Amygdala (tissue), 56 donors: Measurements from ENCODE around the gene ABLIM2.

ENCODE experiments used
- DNase-seq, 56 donors: peaks; one replicate each; lab custom pipeline; 2025; lab: John Stamatoyannopoulos, UW

ABLIM2 gene

GRCh38 chr4:8194306-8195242, 36.0 kb upstream of the ABLIM2 start:
- DNase-seq: no peak

- DNase-seq: peak in 12 of 56 donors; percentile 7 to 55 (median 31)
These were observed 34.4 kb upstream of the ABLIM2 start for GRCh38 chr4:8192748-8193738.

GRCh38 chr4:8191136-8191747, 32.6 kb upstream of the ABLIM2 start:
- peak in 30 of 56 donors; percentile 21 to 82 (median 38) for DNase-seq

GRCh38 chr4:8189551-8190466, 31.2 kb upstream of the ABLIM2 start:
- peak in 2 of 56 donors; percentile 10 to 45 for DNase-seq

- DNase-seq: peak in 39 of 56 donors; percentile 15 to 79 (median 49)
These were observed 30.3 kb upstream of the ABLIM2 start for GRCh38 chr4:8188743-8189550.

- DNase-seq: no peak
These were observed 29.5 kb upstream of the ABLIM2 start for GRCh38 chr4:8188085-8188484.

GRCh38 chr4:8185930-8186329, 27.3 kb upstream of the ABLIM2 start:
- DNase-seq: no peak

- no peak for DNase-seq
These were observed 26.7 kb upstream of the ABLIM2 start for GRCh38 chr4:8185295-8185694.

- DNase-seq: no peak
These were observed 25.4 kb upstream of the ABLIM2 start for GRCh38 chr4:8184061-8184460.

GRCh38 chr4:8182858-8183725, 24.5 kb upstream of the ABLIM2 start:
- no peak for DNase-seq

GRCh38 chr4:8182294-8182693, 23.7 kb upstream of the ABLIM2 start:
- no peak for DNase-seq

- DNase-seq: no peak
These were observed 23.2 kb upstream of the ABLIM2 start for GRCh38 chr4:8181844-8182243.

- DNase-seq: no peak
These were observed 22.5 kb upstream of the ABLIM2 start for GRCh38 chr4:8181119-8181518.

GRCh38 chr4:8180310-8181093, 21.9 kb upstream of the ABLIM2 start:
- no peak for DNase-seq

- DNase-seq: no peak
These were observed 21.2 kb upstream of the ABLIM2 start for GRCh38 chr4:8179771-8180170.

GRCh38 chr4:8179074-8179473, 20.5 kb upstream of the ABLIM2 start:
- DNase-seq: no peak

GRCh38 chr4:8177956-8178355, 19.3 kb upstream of the ABLIM2 start:
- no peak for DNase-seq
